HG03097 (cell line): ENCODE data around the gene GLP1R.

Source experiments
- ATAC-seq: cut with Tn5 transposase; IDR thresholded peaks from one replicate; pipeline ENCODE4 v1.9.1; 2021; ENCODE audit not compliant: unreplicated experiment, low FRiP score

The GLP1R gene

GRCh38 chr6:39048481-39049399 is at the start of gene GLP1R:
Gene GLP1R (plus strand): TSS chr6:39048781. CDS start chr6:39048841, 60 bp downstream.
- ATAC-seq: no peak

- ATAC-seq: no peak
These were observed 45.5 kb upstream of the GLP1R start for GRCh38 chr6:39003072-39003471.

DNA sequence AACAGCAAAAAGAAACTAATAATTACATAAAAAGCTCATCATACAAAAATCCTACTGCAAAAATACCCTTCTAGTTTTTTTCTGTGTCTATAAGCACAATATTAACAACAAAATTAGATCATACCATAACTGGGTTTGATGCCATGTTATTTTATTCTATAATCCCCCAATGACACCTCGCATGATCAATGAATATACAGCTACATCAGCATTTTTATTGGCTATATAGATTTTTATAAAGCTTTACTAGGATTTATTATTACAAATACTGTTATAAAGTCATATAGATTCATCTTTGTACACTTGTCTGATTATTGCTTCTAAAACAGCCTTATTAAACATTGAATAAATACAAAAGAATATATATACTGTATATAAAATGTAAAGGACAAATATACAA is 45.1 kb upstream of the GLP1R start:
- no peak for ATAC-seq

GRCh38 chr6:39004801-39005200 is 43.8 kb upstream of the GLP1R start:
- ATAC-seq: no peak

DNA sequence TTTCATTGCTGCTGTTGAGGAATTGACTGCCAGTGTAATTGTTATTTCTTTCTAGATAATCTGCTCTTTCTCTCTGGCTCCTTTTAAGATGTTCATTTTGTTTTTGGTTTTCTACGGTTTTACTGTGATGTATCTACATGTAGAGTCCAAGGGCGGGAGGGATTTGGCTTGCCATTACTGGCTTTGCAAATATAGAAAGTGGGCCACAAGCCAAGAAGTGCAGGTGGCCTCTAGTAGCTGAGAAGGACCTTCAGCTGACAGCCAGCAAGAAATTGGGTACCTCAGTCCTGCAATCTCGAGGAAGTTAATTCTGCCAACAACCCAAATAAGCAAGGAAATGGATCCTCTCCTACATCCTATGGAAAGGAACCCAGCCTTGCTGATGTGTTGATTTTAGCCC is 42.8 kb upstream of the GLP1R start:
- ATAC-seq: no peak

- ATAC-seq: no peak
These were observed 41.0 kb upstream of the GLP1R start for GRCh38 chr6:39007575-39007974.

DNA sequence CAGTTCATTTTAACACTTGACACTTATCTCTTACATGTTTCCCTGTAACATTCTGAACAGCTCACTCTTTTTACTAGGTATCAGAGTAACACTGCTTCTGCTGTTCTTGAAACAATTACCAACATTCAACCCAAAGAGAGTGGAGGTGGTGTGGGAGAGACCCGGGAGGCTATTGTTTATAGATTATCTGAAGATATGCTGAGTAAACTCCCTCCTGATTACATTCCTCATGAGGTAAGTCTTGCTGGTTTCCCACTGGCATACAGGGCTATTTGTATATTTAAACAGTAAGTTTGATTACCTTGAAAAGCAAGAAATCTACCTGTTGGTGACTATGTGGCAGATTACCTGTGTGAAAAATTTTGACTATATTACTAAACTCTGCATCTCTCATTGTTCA is 39.8 kb upstream of the GLP1R start:
- no peak for ATAC-seq

DNA sequence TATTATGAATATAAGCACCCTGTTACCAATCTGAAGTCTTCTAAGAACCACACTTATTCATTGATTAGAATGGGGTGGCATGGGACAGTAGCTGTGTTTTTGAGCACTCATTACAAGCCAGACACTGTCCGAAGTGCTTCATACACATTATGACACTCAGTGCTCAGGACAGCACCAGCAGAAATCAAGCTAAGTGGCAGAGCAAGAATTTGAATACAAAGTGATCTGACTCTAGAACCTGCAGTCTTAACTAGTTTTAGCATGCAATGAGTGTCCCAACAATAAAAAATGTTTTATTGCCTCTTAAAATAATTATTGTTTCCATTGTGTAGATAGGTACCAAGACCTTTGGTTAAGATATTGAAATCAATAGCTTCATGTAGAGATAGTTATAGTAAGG is 39.1 kb upstream of the GLP1R start:
- ATAC-seq: no peak

DNA sequence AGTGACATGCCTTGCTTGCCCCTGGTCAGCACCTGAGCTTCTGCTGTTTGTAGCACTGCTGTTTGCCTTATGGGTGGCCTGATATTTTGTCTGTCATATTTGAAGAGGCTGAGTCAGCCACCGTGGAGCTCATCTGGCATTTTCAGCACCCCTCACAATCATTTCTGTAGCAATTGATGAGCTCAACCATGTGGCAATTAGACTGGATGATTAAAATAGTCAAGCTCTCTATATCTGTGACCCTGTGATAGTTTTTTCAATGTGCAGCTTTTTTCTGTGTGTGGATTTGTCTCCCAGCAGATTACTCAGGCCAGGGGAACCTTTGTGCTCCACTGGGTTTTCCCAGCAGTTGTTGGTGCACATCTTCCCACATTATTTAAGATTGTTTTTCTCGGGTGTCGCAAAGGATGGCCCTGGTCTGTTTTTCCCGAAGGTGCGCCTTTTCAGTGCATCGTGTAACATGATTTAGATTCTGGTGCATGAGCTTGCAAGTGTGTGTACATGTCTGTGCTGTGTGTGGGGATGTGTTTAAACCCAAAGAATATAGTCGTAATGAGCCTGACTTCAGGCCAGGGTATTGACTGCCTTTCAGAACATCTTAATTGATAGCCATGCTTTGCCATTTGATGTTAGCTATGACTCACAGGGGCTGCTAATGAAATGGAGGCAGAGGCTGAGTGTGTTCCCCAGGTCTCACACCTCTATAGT is 31.6 kb upstream of the GLP1R start:
- ATAC-seq: no peak

DNA sequence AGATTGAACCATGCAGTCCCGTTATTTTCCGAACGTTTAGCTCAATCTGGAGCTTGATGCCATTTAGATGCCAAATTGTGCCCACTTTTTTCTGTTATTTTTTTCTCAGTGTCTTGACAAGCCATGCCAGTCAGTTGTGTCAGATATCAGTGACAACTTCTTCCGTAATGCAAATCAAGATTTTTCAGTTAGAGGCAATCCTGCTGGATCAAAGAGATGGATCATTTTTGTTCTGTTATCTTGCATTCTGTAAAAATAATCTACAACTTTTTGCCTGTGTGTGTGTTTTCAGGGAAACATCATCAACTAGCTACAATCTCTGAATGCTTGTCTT is 31.1 kb upstream of the GLP1R start:
- no peak for ATAC-seq

- no peak for ATAC-seq
These were observed 30.5 kb upstream of the GLP1R start for GRCh38 chr6:39018103-39018502.

DNA sequence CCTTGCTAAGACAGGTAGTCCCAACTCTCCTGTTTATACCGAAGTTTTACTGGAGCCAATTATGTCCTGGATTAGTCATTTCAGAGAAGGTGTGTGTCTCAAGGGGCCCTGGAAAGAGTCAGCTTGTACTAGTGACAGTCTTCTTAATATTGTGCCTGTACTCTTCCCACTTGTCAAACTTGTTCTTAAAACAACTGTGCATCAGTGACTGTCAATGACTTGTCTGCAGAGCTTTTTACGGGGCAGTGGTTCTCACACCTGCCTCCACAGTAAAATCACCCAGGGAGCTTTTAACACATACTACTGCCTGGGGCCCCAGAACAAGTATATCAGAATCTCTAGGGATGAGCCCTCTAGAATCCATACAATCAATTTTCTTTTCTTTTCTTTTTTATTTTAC is 28.4 kb upstream of the GLP1R start:
- ATAC-seq: no peak

GRCh38 chr6:39021041-39021440 is 27.5 kb upstream of the GLP1R start:
- ATAC-seq: no peak

- no peak for ATAC-seq
These were observed 26.8 kb upstream of the GLP1R start for GRCh38 chr6:39021779-39022178.

GRCh38 chr6:39026175-39026574 is 22.4 kb upstream of the GLP1R start:
- no peak for ATAC-seq

- no peak for ATAC-seq
These were observed 19.2 kb upstream of the GLP1R start for GRCh38 chr6:39029156-39030011.

- no peak for ATAC-seq
These were observed 12.9 kb upstream of the GLP1R start for GRCh38 chr6:39035681-39036080.

- ATAC-seq: no peak
These were observed 11.5 kb upstream of the GLP1R start for GRCh38 chr6:39037082-39037508.

GRCh38 chr6:39037707-39038106 is 10.9 kb upstream of the GLP1R start:
- no peak for ATAC-seq

- ATAC-seq: no peak
These were observed 8.4 kb upstream of the GLP1R start for GRCh38 chr6:39040080-39040673.

DNA sequence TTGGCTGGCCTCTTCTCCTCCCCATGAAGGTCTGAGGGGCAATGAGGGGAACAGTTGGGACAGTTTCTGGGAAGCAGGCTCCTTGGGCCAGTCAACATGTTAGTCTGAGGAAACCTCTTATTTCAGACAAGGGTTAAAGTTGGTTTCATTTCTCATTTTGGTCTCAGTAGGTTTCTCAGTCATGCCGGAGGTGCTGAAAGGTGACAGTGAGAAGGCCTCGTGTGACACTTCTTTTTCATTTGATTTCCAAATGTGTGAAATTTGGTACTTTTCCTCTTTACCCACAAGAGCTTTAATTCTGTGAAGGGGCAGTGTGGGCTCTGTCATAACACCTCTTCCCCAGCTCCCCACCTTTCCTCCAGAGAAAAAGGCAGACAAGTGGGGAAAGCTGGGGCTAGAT is 7.5 kb upstream of the GLP1R start:
- no peak for ATAC-seq
